Temporal lobe (tissue), 2 donors: Measurements from ENCODE around the gene SKA3. TPM values are rescaled to one million over a fixed set of nuclear protein-coding genes. Genes with fewer than 3 reads are reported as not detected.

ENCODE experiments used
- small RNA-seq: library from RNA; depleted of rRNA; stranded (forward); fragments of <200 nt; gene quantifications from one replicate; pipeline ENCODE3, GENCODE V24; 2014; ENCODE audit warnings: low replicate concordance
- total RNA-seq: library from RNA; depleted of rRNA; stranded (reverse); fragments of >200 nt; gene quantifications from one replicate; pipeline ENCODE4 v1.2.3, GENCODE V29; 2014

Gene SKA3
- total RNA-seq, 1 donor from 2014 or later = 6.1 TPM

Small RNA genes lying within 50 kb of the gene (small RNA-seq; reads per million reads assigned to genes)
- not detected for gene AL158032.1
- 0.72 reads per million, percentile 65 among the genes with 10 or more reads in this experiment for gene RF00086
- gene RF02116 = not detected

Other genes with a start within 250 kb of the SKA3 start
- gene LATS2, start 115.0 kb downstream of the SKA3 start, total RNA-seq = 2.0 TPM
- 30.2 TPM for gene SAP18, start 36.4 kb downstream of the SKA3 start, total RNA-seq
- 12.3 TPM for gene MRPL57, start 106 bp upstream of the SKA3 start, total RNA-seq